ENCODE measurements around the gene GSK3B.

Gene GSK3B

GRCh38 chr3:119933207-119933606, 161.0 kb downstream of the GSK3B start:
- Mint-ChIP-seq H3K4me3 (no peak overlapping the region), H3K36me3 (ENCODE audit: low read depth) (peaks cover 10% of the 10 kb centered on the region), H3K27ac (no peak overlapping the region), H3K4me1 (ENCODE audit: low read depth) (peaks cover 35% of the 10 kb centered on the region), H3K9me3 (no peaks in the 10 kb centered on the region), H3K27me3 (no peaks in the 10 kb centered on the region)

DNA sequence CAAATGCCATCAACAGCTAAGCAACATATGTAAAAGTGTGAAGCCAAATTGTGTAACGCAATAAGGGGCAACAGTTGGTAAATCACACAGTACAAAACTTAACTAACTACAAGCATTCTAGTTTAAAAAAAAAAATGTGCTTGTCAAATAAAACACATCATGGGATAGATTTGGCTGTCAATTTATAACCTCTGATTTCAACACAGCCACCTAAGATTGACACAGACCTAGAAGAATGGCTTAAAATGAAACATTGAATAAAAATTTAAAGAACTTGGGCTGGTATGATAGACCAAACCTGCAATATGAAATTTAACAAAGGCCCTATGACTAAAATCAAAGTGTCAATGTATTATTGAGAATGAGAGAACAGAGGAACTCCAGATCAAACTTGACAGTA, 164.0 kb downstream of the GSK3B start:
- H3K9me3 Mint-ChIP-seq: no peaks in the 10 kb centered on the region
- peaks cover 10% of the 10 kb centered on the region for H3K36me3 Mint-ChIP-seq (ENCODE audit: low read depth)
- H3K27ac Mint-ChIP-seq: no peak overlapping the region
- H3K27me3 Mint-ChIP-seq: no peaks in the 10 kb centered on the region
- no peak overlapping the region for H3K4me3 Mint-ChIP-seq
- H3K4me1 Mint-ChIP-seq (ENCODE audit: low read depth): peaks cover 9% of the 10 kb centered on the region

DNA sequence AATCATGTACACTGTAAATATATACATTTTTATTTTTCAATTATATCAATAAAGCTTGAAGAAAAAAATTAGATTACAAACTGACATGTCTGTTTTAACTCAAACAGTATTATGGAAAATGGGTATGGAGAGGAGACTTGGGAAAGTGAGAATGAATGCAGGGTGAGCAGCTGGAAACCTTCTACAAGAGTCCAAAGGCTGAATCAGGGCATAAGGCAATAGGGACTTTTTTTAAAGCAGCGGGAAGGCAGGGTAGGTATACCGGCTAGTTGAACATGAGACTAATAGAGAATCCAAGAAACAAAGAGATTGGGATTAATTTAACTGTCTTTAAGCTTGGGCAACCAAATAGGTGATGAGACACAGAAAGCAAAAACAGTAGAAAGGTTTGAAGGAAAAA, 167.1 kb downstream of the GSK3B start:
- H3K27me3 Mint-ChIP-seq: no peaks in the 10 kb centered on the region

DNA sequence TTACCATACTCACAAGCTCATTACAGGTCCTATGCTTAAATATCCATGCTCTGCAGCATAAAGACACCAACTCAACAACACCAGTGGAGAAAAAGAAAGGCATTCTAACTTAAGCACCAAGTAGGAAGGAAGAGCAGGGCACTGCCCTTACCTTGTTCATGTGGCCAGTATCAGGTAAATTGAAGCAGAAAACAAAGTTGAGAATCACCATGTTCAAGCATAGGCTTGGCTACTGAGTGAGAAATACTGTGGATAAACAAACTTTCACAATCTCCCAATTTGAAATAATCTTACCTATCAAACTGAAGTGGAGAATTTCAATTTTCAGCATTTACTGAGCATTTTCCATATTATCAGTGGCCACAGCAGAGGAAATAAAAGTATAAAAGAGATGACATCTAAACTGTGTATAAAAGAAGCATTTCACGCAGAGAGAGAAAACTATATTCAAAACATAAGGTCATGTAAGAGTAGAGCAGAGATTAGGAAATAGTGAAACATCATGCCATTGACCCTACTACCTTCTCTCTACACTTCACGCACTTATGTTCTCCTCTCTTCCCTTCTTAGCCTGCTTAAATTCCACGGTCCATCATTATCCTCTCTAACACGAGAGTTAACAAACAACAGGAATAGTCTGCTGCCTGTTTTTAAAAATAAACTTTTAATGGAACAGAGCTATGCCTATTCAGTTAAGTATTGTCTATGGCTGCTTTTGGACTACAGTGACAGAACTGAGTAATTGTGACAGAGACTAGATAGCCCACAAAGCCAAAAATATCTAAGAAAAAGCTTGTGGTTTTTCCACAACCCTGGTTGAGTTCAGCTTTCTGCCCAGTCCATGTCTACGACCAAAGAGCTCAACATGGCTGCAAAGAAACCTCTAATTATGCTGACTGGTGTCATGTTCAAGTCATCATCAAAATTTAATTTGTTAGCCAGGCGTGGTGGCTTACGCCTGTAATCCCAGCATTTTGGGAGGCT, 169.8 kb downstream of the GSK3B start:
- Mint-ChIP-seq H3K36me3 (ENCODE audit: low read depth) (peaks cover 24% of the 10 kb centered on the region), H3K9me3 (no peaks in the 10 kb centered on the region), H3K4me3 (no peak overlapping the region), H3K27me3 (no peaks in the 10 kb centered on the region), H3K4me1 (ENCODE audit: low read depth) (peaks cover 15% of the 10 kb centered on the region), H3K27ac (no peak overlapping the region)

More for the DNA sequence above, 167.1 kb downstream of the GSK3B start:
- Mint-ChIP-seq H3K9me3 (no peaks in the 10 kb centered on the region), H3K36me3 (ENCODE audit: low read depth) (peaks cover 11% of the 10 kb centered on the region), H3K4me3 (no peak overlapping the region), H3K4me1 (ENCODE audit: low read depth) (peaks cover 12% of the 10 kb centered on the region), H3K27ac (no peak overlapping the region)

DNA sequence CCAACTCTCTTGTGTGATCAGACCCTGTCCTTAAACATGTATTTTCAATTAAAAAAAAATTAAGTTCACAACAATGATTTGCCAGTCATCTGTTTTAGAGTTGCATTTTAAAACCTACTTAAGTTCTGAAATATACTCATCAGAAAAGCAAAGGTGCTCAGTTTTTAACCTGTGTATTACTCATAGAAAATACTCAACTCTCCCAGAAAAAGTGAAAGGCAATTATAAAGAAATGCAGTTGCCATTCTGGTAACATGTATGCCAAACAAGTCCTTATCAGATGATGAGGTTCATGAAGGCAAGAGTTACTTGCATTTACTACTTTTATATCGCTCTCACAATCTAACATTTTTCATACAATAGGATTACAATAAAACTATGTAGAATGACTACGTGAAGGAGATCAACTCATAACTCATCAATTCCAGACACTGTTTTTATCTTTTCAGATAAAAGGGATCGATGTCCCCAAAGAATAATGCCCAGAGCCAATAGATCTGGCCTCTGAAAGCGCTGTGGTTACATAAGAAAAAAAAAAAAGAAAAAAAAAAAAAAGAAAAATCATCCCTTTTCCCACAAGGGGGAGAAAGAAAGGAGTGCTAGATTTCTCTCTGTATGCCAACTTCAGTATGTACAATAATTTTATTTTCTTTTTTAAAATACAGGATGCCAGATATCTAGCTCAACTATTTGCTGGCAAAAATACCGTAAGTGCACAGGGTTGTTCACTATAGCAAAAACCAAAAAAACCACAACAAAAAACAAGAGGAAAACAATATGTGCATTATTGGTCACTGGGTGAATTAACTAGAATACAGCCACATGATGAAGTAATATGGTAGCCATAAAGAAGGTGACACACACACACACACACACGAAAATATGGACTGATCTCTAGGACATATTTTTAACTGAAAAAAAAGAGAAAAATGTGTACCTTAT, 175.0 kb downstream of the GSK3B start:
- Mint-ChIP-seq H3K27ac (peak overlapping the region; percentile 15), H3K4me3 (no peak overlapping the region), H3K9me3 (no peaks in the 10 kb centered on the region), H3K36me3 (ENCODE audit: low read depth) (peaks cover 35% of the 10 kb centered on the region), H3K4me1 (ENCODE audit: low read depth) (peaks cover 16% of the 10 kb centered on the region), H3K27me3 (no peaks in the 10 kb centered on the region)

DNA sequence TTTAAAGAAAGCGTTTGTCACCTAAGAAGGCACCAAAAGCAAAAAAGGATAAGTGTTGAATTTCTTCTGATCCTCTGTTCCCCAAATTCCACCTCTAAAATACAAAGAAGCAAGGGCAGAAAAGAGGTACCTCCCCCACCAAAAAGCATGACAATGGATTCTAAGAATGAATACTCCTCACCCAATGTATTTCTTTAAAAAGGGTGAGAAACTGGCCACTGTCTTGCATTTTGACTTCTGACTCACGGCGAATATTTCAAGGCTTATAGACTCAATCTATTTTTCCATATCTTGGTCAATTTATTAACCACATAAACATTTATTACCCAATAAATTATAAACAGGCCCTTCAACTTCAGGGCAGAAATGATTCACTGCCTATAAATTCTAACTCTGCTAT, 181.2 kb downstream of the GSK3B start:
- Mint-ChIP-seq H3K36me3 (ENCODE audit: low read depth) (peaks cover 51% of the 10 kb centered on the region), H3K9me3 (no peaks in the 10 kb centered on the region), H3K27me3 (no peaks in the 10 kb centered on the region), H3K27ac (peak overlapping the region; percentile 80), H3K4me3 (peak overlapping the region; percentile 49), H3K4me1 (ENCODE audit: low read depth) (peaks cover 28% of the 10 kb centered on the region)

DNA sequence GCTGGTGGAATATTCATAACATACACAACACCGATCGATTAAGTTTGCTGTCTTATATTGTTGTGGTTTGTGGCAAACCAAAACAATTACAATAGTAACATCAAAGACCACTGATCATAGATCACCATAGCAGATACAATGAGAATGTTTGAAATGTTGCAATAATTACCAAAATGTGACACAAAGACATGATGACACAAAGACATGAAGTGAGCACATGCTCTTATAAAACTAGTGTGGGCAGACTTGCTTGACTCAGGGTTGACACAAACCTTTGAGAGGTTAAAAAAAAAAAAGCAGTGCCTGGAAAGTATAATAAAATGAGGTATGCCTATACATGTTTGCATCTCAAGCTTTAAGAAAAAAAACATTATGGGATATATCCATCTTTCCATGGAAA, 182.0 kb downstream of the GSK3B start:
- no peaks in the 10 kb centered on the region for H3K9me3 Mint-ChIP-seq
- peak overlapping the region; percentile 44 for H3K4me3 Mint-ChIP-seq

GRCh38 chr3:119911748-119912147, 182.5 kb downstream of the GSK3B start:
- Mint-ChIP-seq H3K9me3 (no peaks in the 10 kb centered on the region), H3K4me1 (ENCODE audit: low read depth) (peaks cover 28% of the 10 kb centered on the region), H3K27me3 (no peaks in the 10 kb centered on the region), H3K27ac (peak overlapping the region; percentile 95), H3K4me3 (peak overlapping the region; percentile 44), H3K36me3 (ENCODE audit: low read depth) (peaks cover 51% of the 10 kb centered on the region)

More for the DNA sequence above, 182.0 kb downstream of the GSK3B start:
- Mint-ChIP-seq H3K36me3 (ENCODE audit: low read depth) (peaks cover 51% of the 10 kb centered on the region), H3K4me1 (ENCODE audit: low read depth) (peaks cover 28% of the 10 kb centered on the region), H3K27ac (peak overlapping the region; percentile 95), H3K27me3 (no peaks in the 10 kb centered on the region)

DNA sequence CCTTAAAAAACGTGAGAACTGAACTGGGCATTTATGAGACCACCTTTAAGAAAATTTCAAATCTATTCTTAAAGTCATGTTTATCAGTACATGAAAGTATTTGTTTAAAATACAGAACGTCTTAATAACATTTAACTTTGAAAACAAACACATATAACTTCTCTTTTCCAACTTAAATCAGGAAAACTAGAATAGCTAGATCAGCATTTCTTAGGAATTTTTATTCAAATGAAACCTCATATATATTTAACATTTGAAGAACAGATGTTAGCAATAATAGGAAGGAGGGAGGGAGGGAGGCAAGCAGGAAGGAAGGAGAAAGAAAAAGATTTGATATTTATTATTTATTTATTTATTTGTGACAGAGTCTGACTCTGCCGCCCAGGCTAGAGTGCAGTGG, 192.2 kb downstream of the GSK3B start:
- Mint-ChIP-seq H3K36me3 (ENCODE audit: low read depth) (peaks cover 15% of the 10 kb centered on the region), H3K4me1 (ENCODE audit: low read depth) (peaks cover 10% of the 10 kb centered on the region), H3K27me3 (no peaks in the 10 kb centered on the region), H3K4me3 (no peak overlapping the region), H3K9me3 (no peaks in the 10 kb centered on the region), H3K27ac (no peak overlapping the region)

DNA sequence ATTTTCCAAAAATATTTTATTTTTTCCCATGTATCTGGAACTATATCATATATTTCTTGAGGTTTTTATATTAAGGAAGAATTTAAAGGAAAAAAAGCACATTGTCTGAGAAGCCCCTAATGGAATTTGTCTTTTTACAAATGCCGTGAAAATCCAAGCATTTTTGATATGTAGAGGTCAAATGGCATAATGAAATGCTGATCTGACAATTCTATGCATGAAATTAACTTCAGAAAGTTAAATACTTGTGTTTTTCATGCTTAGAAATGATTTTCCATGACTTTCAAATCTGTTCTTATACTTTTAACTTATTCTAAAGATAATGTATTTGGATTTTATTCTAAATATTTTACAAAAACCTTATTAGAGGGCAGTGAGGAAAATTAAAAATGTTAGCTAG, 193.1 kb downstream of the GSK3B start:
- Mint-ChIP-seq H3K27ac (no peak overlapping the region), H3K27me3 (no peaks in the 10 kb centered on the region), H3K36me3 (ENCODE audit: low read depth) (peaks cover 11% of the 10 kb centered on the region), H3K4me1 (ENCODE audit: low read depth) (peaks cover 10% of the 10 kb centered on the region), H3K4me3 (no peak overlapping the region), H3K9me3 (no peaks in the 10 kb centered on the region)

- Mint-ChIP-seq H3K36me3 (ENCODE audit: low read depth) (peaks cover 6% of the 10 kb centered on the region), H3K4me1 (ENCODE audit: low read depth) (peaks cover 17% of the 10 kb centered on the region), H3K27me3 (no peaks in the 10 kb centered on the region), H3K4me3 (no peak overlapping the region), H3K9me3 (no peaks in the 10 kb centered on the region), H3K27ac (no peak overlapping the region)
These were observed 195.1 kb downstream of the GSK3B start for GRCh38 chr3:119899192-119899511.

DNA sequence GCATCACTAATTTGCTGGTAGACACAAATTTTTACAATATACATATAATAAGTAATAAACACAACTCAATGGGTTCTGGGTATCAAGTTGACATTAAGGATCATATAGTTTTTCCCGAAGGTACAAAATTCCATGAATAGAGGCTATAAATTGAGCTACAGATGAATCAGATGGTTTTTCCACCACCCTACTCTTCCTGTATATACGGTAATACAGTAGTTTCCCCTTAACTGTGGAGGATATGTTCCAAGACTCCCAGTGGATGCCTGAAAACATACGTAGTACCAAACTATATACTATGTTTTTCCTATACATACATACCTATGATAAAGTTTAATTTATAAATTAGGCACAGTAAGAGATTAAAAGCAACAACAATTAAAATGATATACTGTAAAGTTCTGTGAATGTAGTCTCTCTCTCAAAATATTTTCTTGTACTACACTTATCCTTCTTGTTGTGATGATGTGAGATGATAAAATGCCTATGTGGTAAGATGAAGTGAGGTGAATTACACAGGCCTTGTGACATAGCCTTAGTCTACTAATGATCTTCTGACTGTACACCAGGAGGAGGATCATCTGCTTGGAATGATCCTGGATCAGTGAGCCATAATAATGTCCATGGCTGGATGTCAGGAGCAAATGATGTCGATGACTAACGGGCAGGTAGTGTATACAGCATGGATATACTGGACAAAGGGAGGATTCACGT, 195.6 kb downstream of the GSK3B start:
- no peaks in the 10 kb centered on the region for H3K27me3 Mint-ChIP-seq
- no peak overlapping the region for H3K4me3 Mint-ChIP-seq
- peaks cover 22% of the 10 kb centered on the region for H3K4me1 Mint-ChIP-seq (ENCODE audit: low read depth)
- no peaks in the 10 kb centered on the region for H3K9me3 Mint-ChIP-seq
- H3K27ac Mint-ChIP-seq: no peak overlapping the region
- H3K36me3 Mint-ChIP-seq (ENCODE audit: low read depth): peaks cover 5% of the 10 kb centered on the region

- Mint-ChIP-seq H3K4me3 (no peak overlapping the region), H3K27ac (no peak overlapping the region), H3K27me3 (no peaks in the 10 kb centered on the region), H3K36me3 (ENCODE audit: low read depth) (peaks cover 20% of the 10 kb centered on the region), H3K9me3 (peaks cover 4% of the 10 kb centered on the region), H3K4me1 (ENCODE audit: low read depth) (peaks cover 27% of the 10 kb centered on the region)
These were observed 200.1 kb downstream of the GSK3B start for GRCh38 chr3:119894195-119894594.

DNA sequence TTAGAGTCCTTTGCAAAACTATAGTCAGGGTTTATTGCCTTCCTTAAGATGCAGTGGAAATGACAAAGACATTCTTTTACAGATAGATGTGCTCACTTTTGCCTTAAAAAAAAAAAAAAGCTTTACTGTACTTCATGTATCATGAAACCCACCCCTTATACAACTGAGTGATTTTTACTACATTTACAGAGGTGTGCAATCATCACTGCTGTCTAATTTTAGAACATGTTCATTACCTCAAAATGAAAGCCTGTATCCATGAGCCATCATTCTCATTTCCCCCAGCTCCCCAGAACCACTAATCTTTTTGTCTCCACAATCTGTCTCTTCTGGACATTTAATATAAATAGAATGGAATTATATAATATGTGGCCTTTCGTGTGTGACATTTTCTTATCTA, 200.5 kb downstream of the GSK3B start:
- Mint-ChIP-seq H3K27ac (no peak overlapping the region), H3K36me3 (ENCODE audit: low read depth) (peaks cover 24% of the 10 kb centered on the region), H3K4me3 (no peak overlapping the region), H3K9me3 (peaks cover 7% of the 10 kb centered on the region), H3K27me3 (no peaks in the 10 kb centered on the region), H3K4me1 (ENCODE audit: low read depth) (peaks cover 22% of the 10 kb centered on the region)

Measured in stimulated activated naive CD8-positive, alpha-beta T cell treated with anti-CD3 and anti-CD28 coated beads, Interleukin-15, Interleukin-2, amounts not matched to agents 100 ng/mL and 50 ng/mL, for 24 hours (primary cell).